Gastroesophageal sphincter (tissue), 3 donors: Measurements from ENCODE around the gene FAM114A1.

Experiments
- CTCF ChIP-seq, 4 experiments: fragments of 200-600 bp in 2 of 4; fragments of 450-650 bp in 2 of 4; sonication (generic) in 1 of 4; IDR thresholded peaks; one replicate each; pipeline ENCODE4 v1.5.1; 2017 to 2019; ENCODE audit warnings: antibody characterized with exemption in 4 of 4, mild to moderate bottlenecking in 2 of 4, moderate library complexity in 2 of 4
- POLR2A ChIP-seq, 2 donors: fragments of 450-650 bp; IDR thresholded peaks; one replicate each; pipeline ENCODE4 v1.6.1; 2017; ENCODE audit warnings: antibody characterized with exemption in 2 of 2, mild to moderate bottlenecking in 2 of 2, moderate library complexity in 1 of 2

- TF ChIP-seq CTCF (IDR thresholded peaks at IDR 0.05), result no peak
- TF ChIP-seq POLR2A (IDR thresholded peaks at IDR 0.05), result no peak
Measured at GRCh38 chr4:38904682-38905081, 37.1 kb downstream of the FAM114A1 start.
